HL-60 (cell line): Measurements from ENCODE around the gene MT1B.

Experiments used
- GABPA ChIP-seq: IDR thresholded peaks from 2 replicates; pipeline ENCODE4 v1.6.1; 2012; ENCODE audit warnings: low read depth
- REST ChIP-seq: IDR thresholded peaks from 2 replicates; pipeline ENCODE4 v1.6.1; 2012; ENCODE audit warnings: low read depth; ENCODE audit not compliant: insufficient replicate concordance
- TF ChIP-seq, protein P1 (sequence below): IDR thresholded peaks from one replicate; pipeline ENCODE4 v1.5.1; 2011; ENCODE audit warnings: low read length, control low read depth, inconsistent platforms; ENCODE audit not compliant: insufficient read depth

- TF ChIP-seq REST: no peak
- TF ChIP-seq, protein P1, sequence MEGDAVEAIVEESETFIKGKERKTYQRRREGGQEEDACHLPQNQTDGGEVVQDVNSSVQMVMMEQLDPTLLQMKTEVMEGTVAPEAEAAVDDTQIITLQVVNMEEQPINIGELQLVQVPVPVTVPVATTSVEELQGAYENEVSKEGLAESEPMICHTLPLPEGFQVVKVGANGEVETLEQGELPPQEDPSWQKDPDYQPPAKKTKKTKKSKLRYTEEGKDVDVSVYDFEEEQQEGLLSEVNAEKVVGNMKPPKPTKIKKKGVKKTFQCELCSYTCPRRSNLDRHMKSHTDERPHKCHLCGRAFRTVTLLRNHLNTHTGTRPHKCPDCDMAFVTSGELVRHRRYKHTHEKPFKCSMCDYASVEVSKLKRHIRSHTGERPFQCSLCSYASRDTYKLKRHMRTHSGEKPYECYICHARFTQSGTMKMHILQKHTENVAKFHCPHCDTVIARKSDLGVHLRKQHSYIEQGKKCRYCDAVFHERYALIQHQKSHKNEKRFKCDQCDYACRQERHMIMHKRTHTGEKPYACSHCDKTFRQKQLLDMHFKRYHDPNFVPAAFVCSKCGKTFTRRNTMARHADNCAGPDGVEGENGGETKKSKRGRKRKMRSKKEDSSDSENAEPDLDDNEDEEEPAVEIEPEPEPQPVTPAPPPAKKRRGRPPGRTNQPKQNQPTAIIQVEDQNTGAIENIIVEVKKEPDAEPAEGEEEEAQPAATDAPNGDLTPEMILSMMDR: no peak
- TF ChIP-seq GABPA: no peak
Measured at GRCh38 chr16:56640076-56640475, 11.6 kb upstream of the MT1B start.
